LHCN-M2 (cell line): Measurements from ENCODE around the gene ERF. TPM values are rescaled to one million over a fixed set of nuclear protein-coding genes. Genes with fewer than 3 reads are reported as not detected.

Experiments used
- DNase-seq: peaks from one replicate; pipeline ENCODE4 v3.0.0-alpha.2; 2012; ENCODE audit warnings: low read depth
- total RNA-seq: library from RNA; depleted of rRNA; stranded (reverse); fragments of >200 nt; gene quantifications from 2 replicates; pipeline ENCODE4 v1.2.3, GENCODE V29; 2014

Gene ERF
- total RNA-seq, 1 experiment from 2014 or later = 56.2 TPM

DNA sequence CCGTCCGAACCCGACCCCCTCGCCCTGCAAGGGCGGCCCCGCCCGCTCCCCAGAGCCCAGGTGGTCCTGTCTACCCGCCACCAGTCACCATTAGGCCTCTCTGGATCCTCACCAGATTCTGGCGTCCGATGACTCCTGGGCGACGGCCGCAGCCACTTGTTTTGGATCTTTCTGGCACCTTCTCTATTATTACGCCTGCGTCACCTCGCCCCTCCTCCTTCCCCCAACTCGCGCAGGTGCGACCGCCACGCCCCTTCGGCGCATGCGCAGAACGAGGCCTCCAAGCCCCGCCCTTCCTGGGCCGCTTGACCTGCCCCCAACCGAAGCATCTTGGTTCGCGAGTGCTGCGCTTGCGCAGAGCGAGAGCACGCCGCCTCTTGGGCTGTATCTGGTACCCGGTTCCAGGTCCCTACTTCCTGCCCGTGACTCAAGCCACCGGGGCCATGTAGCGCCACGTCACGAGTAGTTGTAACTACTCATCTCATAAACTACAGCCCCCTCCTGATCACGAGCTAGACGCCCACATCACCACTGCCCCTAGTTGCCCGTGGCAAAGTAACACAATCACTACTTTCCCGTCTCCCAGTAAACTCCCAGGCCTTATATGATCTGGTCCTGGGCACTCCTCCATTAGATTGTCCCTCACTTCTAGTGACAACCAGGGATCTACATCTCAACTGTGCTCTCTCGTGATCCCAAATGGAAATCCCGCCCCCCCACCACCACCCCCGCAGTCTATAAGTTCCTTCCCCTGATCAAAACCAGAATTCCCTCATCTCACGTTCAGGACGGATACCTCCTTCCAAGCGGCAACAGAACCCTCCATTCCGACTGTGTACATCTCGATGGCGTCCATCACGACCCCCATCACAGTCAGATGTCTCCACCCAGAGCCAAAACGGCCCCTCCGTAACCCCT, 37.1 kb downstream of the ERF start, which contains the start of gene DEDD2:
TSS of gene DEDD2 (minus strand) at position 158 of the 918 bp plus-strand sequence. CDS start 670 bp downstream, outside the sequence.
- peak; percentile 95 for DNase-seq

- no peak for DNase-seq
These were observed 38.0 kb downstream of the ERF start for GRCh38 chr19:42216653-42217519.

- DNase-seq = no peak
These were observed 40.0 kb downstream of the ERF start for GRCh38 chr19:42214810-42215485.

DNA sequence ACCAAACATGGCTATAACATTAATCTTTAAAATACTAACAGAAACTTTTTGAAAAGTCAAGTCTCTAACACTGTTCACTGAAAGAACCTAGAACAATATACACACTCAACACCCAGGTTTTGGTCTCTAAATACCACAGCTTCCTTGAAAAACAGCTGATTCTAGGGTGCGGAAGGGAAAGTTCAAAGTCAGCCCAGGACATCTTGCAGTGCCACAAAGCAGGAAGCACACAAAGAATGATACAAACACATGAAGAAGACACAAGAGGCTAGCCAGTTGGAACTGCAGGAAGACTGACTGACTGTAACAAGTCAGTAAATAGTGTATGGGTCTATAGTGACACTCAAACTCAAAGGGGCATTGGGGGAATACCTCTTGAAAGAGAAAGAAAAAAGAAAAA, 42.0 kb downstream of the ERF start:
- DNase-seq = no peak

DNA sequence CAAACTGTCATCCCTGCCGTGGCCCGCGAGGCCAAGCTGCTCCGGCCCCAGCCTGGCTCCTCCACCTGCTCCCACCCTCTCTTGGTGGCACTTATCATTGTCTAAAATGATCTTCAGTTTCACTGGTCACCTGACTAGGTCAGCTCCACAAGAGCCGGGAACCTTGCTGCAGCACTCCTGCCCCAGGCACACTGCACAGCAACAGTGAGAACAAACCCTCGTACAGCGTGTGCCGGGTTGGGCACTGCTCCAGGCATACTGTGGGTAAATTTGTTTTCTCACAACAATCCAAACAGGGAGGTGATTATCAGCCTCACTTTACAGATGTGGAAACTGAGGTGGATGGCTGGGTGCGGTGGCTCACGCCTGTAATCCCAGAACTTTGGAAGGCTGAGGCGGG, 46.3 kb downstream of the ERF start:
- no peak for DNase-seq

DNA sequence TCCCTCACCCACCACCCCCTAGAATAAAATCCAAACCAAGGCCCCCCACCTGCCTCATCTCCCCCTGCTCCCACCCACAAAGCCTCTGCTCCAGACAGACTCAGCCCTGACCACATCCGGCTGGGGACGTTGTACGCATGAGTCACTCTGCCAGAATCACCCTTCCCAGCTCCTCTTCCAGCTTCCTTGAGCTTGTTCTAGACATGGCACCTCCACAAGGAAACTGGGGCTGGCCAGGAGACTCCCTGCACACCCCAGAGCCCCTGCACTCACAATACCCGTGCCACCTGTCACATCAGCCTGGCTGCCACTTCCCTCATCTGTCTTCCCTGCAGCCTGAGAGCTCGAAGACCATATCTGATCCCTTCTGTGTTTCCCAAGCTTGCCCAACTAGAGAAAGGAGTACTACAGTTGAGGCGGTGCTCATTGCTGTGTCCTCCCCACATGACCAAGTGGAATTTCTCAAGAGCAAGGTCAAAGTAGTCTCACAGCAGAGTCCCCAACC, 47.1 kb downstream of the ERF start:
- peak; percentile 78 for DNase-seq

DNA sequence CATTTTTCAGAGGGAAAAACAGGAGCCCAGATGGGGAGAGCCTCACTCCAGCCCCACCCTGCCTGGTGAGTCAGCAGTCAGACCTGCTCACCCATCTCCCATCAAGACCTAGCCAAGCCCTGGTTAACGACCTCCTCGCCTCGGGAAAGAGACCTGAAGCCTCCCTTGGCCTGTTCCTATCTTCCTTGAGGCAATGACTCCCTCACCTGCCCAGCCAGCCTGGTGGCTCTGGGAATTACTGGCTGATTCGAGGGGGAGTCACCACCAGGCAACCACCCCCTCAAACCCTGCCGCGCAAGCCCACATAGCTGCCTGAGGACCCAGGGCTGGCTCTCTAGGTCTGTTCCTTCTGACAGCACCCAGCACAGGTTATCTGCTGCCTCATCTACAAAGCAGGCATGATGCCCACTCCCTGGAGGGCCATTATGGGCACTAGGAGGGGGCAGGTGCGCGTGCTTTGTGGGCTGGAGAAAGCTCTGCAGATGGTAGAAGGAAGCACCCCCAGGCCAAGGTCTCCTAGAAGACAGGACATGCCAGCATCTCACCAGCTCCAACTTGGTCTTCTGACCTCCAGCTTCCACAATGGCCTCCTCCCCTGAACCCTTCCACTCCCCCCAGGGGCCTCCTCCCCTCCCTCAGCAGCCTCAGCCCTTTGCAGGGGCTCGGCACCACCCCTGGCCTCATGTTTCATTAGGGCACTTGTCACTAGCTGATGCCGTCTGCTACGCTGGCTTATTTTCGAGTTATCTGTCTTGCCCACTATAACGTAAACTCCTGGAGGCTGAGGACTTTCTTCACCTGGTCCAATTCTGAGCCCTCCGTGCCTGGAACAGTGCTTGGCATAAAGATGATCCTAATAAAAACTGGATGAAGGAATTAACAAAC, 47.8 kb downstream of the ERF start:
- DNase-seq = no peak

GRCh38 chr19:42204664-42205063, 50.3 kb downstream of the ERF start:
- no peak for DNase-seq

- no peak for DNase-seq
These were observed 51.2 kb downstream of the ERF start for GRCh38 chr19:42203700-42204099.

GRCh38 chr19:42202290-42202880, 52.5 kb downstream of the ERF start:
- DNase-seq = no peak

- DNase-seq = no peak
These were observed 53.2 kb downstream of the ERF start for GRCh38 chr19:42201489-42202289.

DNA sequence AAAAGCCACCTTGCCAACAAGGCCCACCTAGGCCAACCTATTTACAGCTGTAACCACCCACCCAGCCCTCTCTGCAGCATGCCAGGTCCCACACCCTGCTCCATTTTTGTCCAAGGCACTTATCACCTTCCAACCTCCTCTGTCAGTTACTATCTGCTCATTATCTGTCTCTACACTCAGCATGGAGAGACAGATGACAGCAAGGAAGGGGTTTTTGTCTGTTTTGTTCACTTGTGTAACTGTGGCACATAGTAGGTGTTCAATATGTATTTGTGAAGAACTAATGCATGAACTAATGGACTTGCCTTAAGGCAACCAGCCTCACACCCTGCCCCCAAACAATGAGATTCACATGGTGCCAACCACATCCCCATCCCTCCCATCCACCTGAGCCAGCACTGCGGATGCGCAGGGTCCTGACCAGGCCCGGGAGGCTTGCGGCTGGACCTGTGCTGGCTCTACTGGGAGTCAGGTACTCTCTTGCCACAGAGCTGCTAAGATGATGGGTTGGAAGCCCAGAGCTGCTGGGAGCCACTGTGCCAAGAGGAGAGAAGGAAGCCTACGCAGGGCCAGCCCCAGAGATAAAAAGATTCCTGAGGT, 54.7 kb downstream of the ERF start:
- no peak for DNase-seq

DNA sequence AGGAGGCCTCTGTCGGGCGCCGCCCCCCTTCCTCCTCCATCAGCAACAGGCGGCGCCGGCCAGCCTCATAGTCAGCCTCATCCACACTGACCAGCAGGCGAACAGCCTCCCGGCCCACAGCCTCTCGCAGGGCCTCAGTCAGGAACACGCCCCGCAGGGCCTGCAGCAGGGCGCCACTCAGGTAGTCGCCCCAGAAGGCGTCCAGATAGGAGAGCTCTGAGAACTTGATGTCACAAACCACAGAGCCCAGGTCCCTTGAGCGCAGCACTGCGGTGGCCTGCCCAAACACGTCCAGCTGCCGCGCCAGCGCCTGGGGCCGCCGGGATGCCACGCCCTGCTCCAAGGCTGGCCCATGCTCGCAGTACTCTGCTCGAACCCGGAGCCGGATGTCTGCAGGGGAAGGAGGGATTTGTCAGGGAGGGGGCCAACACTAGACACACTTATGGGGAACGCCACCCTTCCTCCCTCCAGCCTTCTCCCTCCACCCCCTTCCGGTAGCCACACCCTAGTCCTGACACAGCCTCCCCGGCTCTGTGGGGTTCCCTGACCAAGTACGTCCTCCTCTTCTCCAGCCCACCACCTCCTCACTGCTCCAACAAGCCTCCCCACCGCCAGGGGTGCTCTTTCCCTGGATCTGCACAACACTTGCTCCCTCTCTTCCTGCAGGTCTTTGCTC, 55.4 kb downstream of the ERF start:
- DNase-seq = no peak

- DNase-seq = no peak
These were observed 56.1 kb downstream of the ERF start for GRCh38 chr19:42198676-42199439.
